ENCODE results near the gene ACP3.
"Not testable (repeated sequence)": the region's sequence is repeated elsewhere in the genome, so short reads cannot be mapped to it uniquely, and the experiment has no call there.

Gene ACP3

GRCh38 chr3:132368962-132369361 lies 51.8 kb downstream of the ACP3 start:
- no peak for DNase-seq

DNA sequence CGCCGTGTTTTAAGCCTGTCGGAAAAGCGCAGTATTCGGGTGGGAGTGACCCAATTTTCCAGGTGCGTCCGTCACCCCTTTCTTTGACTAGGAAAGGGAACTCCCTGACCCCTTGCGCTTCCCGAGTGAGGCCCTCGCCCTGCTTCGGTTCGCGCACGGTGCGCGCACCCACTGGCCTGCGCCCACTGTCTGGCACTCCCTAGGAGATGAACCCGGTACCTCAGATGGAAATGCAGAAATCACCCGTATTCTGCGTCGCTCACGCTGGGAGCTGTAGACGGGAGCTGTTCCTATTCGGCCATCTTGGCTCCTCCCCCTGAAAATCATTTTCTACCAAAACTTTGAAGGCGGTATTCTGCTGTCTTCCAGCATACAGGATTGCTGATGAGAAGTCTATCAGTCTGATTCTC lies 59.7 kb downstream of the ACP3 start:
- not testable (repeated sequence) for DNase-seq

GRCh38 chr3:132378048-132378762 lies 61.0 kb downstream of the ACP3 start:
- no peak for DNase-seq

DNA sequence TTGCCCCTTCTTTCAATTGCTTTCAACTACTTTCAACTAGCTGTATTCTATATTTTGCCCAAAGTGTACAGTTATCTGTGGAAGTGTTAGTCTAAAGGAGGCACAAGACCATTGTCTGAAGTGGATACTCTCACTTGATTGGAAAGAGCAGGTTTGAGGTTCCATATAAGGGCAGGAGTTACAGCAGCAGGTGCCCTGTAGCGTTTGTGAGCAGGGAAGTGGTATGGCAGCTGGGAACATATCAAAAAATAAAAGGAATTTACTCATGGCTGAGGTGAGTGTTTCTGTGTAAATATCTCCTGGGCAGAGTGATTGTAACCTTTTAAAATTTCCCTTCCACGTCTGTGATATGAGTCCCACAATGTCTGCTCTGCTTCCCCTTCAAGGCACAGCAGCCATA lies 61.6 kb downstream of the ACP3 start:
- no peak for DNase-seq

DNA sequence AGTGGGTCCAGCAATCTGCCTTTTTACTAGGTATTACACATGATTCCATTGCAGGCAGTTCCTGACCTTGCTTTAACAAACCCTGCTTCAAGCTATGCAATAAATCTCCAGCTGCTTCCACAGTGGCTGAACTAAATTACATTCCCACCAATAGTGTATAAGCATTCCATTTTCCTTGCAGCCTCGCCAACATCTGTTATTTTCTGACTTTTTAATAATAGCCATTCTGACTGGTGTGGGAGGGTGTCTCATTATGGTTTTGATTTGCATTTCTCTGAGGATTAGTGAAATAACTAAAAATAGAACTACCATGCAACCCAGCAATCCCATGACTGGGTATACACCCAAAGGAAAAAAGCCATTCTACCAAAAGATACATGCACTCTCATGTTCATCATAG lies 63.7 kb downstream of the ACP3 start:
- DNase-seq: no peak

DNA sequence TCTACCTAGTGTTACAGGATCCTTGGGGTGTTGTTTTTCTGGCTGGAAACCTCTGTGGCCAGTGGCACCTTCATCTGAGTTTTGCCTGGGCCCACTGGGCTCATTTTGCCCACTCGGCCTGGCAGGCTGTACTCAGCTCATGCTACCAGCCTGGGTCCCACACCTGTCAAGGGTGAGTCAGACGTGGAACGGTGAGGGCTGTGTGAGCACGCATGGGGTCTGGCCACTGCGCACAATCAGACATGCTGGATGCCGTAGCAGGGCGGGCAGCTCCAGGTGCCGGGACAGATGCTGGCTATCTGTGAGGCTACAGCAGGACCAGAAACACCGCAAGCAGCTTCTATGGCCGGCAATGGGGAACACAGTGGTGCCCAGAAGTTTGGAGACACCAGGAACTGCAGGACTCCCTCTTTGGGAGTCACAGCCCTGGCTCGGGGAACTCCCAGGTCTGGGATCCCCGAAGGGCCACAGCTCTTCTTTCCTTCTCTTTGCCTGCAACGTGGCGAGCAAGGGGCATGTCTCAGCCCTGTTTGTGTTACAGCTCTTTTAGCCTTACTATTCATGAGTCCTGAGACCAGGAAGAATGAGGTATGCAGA lies 64.2 kb downstream of the ACP3 start:
- no peak for DNase-seq

- DNase-seq: no peak
These were observed 65.1 kb downstream of the ACP3 start for GRCh38 chr3:132382267-132382666.

GRCh38 chr3:132382688-132383194 lies 65.5 kb downstream of the ACP3 start:
- no peak for DNase-seq

GRCh38 chr3:132386259-132386658 lies 69.1 kb downstream of the ACP3 start:
- no peak for DNase-seq

- DNase-seq: not testable (repeated sequence)
These were observed 75.5 kb downstream of the ACP3 start for GRCh38 chr3:132392675-132393074.

GRCh38 chr3:132394320-132394719 lies 77.1 kb downstream of the ACP3 start:
- no peak for DNase-seq

DNA sequence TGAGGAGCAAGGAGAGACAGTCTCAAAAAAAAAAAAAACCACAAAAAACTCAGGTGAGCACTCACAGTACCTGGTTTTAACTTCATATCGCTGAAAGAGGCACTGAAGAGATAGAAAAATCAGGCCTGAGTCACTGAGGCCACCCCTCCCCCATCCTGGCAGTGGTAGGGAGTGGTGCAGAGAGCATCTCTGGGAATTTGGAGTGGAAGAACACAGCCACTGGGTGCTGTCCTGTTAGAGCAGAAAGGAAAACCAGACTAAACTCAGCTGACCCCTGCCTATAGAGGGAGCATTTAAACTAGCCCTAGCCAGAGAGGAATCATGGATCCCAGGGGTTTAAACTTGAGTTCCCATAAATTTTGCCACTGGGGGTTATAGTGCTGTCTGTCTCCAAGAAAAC lies 77.9 kb downstream of the ACP3 start:
- no peak for DNase-seq

DNA sequence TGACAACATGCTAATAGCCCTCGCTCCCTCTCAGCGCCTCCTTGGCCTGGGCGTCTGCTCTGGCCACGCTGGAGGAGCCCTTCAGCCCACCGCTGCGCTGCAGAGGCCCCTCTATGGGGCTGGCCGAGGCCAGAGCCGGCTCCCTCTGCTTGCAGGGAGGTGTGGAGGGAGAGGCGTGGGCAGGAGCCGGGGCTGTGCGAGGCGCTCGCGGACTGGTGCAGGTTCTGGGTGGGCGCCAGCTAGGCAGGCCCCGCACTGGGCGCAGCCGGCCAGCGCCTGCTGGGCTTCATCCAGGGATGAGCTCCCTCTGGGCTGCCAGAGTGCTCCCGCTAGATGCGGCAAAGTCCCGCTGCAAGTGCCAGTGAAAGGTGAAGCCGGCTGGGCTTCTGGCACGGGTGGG lies 79.0 kb downstream of the ACP3 start:
- no peak for DNase-seq

- DNase-seq: not testable (repeated sequence)
These were observed 79.6 kb downstream of the ACP3 start for GRCh38 chr3:132396776-132397175.

- peak; percentile 5 for DNase-seq
These were observed 82.1 kb downstream of the ACP3 start for GRCh38 chr3:132399054-132399929.

DNA sequence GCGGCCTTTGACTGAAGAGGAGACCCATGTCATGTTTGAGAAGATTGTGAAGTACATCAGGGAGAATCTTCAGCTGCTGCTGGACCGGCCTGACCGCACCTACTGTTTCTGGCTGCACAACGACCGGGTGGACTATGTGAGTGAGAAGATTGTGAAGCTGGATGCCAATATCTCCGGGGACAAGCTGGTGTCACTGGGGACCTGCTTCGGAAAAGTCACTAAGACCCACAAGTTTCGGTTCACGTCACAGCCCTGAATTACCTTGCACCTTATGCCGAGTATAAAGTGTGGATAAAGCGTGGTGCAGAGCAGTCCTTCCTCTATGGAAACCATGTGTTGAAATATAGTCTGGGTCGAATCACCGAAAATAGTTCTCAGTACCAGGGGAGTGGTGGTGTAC lies 84.0 kb downstream of the ACP3 start:
- DNase-seq: no peak

DNA sequence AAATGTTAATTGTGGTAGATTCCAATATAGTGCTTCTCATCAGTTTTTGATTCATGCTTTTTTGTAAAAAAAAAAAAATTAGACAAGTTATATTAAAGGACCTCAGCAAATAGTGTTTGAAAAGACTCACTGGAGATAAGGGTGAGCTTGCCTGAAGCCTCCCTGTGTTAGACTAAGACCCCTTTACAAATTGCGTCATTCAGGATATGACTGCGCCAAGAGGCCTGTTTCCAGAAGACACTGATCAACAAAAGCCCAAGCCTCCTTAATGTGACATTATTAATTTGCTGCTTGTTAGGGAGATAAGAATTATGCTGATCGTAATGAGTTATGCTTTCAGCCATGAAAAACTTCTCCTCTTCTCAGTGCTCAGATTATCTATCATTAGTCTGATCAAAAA lies 87.1 kb downstream of the ACP3 start:
- no peak for DNase-seq

DNA sequence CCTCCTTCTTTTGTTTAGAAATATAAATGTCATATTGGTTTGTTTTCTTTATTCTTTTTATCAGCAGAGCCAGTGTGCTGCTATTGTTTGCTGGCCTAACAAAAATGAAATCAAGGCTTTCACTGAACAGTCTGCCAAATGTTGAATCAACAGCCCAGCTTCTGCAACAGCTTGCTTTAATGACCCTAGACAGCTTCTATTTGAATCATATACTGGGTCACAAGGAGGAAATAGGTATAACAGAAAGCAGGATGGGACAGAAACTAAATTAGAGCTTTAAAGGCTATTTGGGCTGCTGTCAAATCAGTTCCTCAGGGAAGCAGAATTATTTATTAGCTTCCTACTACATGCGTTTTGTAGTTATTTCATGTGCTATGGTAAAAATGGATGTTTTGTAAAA lies 88.0 kb downstream of the ACP3 start:
- no peak for DNase-seq

GRCh38 chr3:132405609-132406299 lies 88.5 kb downstream of the ACP3 start:
- DNase-seq: no peak

- no peak for DNase-seq
These were observed 89.4 kb downstream of the ACP3 start for GRCh38 chr3:132406587-132406986.

DNA sequence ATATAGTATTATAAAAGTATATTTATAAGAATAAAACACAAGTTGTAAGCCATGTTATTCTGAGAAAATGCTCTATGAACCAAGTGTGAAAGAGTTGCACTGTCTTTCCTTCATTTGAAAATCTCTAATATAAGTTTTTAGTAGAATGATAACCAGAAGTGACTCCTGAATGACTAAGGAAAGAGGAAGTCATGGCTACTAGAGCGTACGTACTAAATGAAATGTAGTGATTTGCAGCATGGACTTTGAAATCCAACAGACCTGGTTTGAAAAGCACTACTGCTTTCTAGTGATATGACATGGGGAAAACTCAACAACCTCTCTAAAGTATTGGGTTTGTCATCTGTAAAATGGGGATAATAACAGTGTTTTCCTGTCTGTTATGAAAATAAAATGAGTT lies 89.8 kb downstream of the ACP3 start:
- no peak for DNase-seq
